Neuron (in vitro differentiated cells): ENCODE results near the gene TBXA2R.
"Not testable (repeated sequence)": the region's sequence is repeated elsewhere in the genome, so short reads cannot be mapped to it uniquely, and the experiment has no call there.

ENCODE experiments used
- H2AFZ ChIP-seq: one replicate; pipeline ENCODE4 v1.6.1; 2013; ENCODE audit warnings: low read depth, mild to moderate bottlenecking, inconsistent platforms, low read length, moderate library complexity
- H3K27me3 ChIP-seq: one replicate; pipeline ENCODE4 v1.6.1; 2013; ENCODE audit warnings: low read length; ENCODE audit not compliant: insufficient read depth
- H3K36me3 ChIP-seq: one replicate; pipeline ENCODE4 v1.6.1; 2013; ENCODE audit warnings: low read length; ENCODE audit not compliant: insufficient read depth
- H3K4me1 ChIP-seq: one replicate; pipeline ENCODE4 v1.6.1; 2013; ENCODE audit warnings: low read length; ENCODE audit not compliant: insufficient read depth
- H3K4me3 ChIP-seq: 2 replicates; pipeline ENCODE4 v1.5.1; 2013; ENCODE audit warnings: mild to moderate bottlenecking, low read length, moderate library complexity
- H3K9me3 ChIP-seq: one replicate; pipeline ENCODE4 v1.6.1; 2013; ENCODE audit warnings: low read length

TBXA2R gene

DNA sequence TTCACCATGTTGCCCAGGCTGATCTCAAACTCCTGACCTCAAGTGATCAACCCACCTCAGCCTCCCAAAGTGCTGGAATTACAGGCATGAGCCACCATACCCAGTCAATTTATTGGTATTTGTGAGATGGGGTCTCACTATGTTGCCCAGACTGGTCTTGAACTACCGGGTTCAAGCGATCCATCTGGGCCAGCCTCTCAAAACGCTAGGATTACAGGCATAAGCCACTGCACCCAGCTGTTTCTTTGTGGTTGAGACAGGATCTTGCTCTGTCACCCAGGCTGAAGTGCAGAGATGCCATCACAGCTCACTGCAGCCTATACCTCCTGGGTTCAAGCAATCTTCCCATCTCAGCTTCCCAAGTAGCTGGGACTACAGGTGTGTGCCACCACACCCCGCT lies 24.9 kb downstream of the TBXA2R start:
- H3K4me3 ChIP-seq, H3K36me3 ChIP-seq, H3K4me1 ChIP-seq, H3K9me3 ChIP-seq, H2AFZ ChIP-seq: not testable (repeated sequence)
- peaks cover 20% of the 10 kb centered on the region for H3K27me3 ChIP-seq

GRCh38 chr19:3580156-3580934 lies 26.3 kb downstream of the TBXA2R start:
- no peak overlapping the region for H3K4me3 ChIP-seq
- H3K27me3 ChIP-seq = peaks cover 13% of the 10 kb centered on the region
- H3K4me1 ChIP-seq = peaks cover 4% of the 10 kb centered on the region
- H3K9me3 ChIP-seq = no peaks in the 10 kb centered on the region
- no peak overlapping the region for H2AFZ ChIP-seq
- peaks cover 13% of the 10 kb centered on the region for H3K36me3 ChIP-seq

GRCh38 chr19:3578390-3578789 lies 28.3 kb downstream of the TBXA2R start:
- Histone ChIP-seq H3K4me1 (peaks cover 4% of the 10 kb centered on the region), H3K27me3 (peaks cover 3% of the 10 kb centered on the region), H3K4me3 (no peak overlapping the region), H3K36me3 (peaks cover 20% of the 10 kb centered on the region), H2AFZ (no peak overlapping the region), H3K9me3 (no peaks in the 10 kb centered on the region)

DNA sequence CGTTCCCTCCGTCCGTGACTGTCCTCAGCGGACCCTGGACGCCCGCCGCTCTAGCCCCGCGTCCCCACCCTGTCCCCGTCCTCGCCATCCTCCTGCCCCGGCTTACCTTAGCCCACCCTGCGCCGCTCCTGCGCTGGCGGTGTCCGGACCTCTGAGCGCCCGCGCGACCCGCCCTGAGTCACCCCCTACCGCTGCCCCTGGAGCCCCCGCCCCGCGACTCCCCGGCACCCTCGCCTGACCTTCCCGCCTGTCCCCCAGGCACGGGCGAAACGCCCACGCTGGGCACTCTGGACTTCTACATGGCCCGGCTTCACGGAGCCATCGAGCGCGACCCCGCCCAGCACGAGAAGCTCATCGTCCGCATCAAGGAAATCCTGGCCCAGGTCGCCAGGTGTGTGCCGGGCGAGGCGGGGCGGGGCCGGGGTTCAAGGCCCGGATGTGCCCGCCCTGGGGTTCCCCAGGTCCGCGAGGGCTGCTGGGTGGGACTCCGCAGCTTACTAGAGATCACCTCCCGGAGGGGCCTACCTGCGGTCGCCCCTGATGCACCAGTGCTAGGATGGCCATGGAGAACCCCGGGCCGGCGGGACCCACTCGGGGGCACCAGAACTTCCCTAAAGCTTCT lies 28.8 kb downstream of the TBXA2R start:
- H2AFZ ChIP-seq = no peak overlapping the region
- no peak overlapping the region for H3K4me3 ChIP-seq
- H3K27me3 ChIP-seq = peaks cover 2% of the 10 kb centered on the region
- H3K4me1 ChIP-seq = peaks cover 4% of the 10 kb centered on the region
- H3K9me3 ChIP-seq = no peaks in the 10 kb centered on the region
- H3K36me3 ChIP-seq = peaks cover 20% of the 10 kb centered on the region

DNA sequence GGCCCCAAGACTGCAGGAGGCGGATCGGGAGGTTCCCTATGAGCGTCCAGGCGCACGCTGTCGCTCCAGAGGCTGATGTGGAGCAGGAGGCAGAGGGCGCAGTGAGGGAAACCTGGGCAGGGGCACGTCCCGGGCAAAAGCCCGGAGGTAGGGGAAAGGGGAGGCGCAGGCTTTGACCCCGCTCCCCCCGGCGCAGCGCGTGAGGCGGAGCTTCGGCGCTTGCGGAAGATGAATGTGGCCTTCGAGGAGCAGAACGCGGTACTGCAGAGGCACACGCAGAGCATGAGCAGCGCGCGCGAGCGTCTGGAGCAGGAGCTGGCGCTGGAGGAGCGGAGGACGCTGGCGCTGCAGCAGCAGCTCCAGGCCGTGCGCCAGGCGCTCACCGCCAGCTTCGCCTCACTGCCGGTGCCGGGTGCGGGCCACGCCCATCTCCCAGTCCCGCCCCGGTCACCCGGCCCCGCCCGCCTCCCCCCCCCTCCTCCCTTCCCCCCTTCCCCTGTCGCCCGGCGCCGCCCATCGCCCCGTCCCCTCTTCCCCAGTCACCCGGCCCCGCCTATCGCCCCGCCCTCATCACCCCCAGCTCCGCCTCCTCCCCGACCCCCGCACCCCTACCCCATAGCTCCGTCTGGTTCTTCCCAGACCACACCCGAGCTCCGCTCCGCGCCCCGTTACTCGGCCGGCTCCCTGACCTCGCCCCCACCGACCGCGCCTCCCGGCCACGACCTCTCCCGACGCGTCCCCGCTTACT lies 29.8 kb downstream of the TBXA2R start:
- H2AFZ ChIP-seq = no peak overlapping the region
- no peaks in the 10 kb centered on the region for H3K9me3 ChIP-seq
- peaks cover 20% of the 10 kb centered on the region for H3K36me3 ChIP-seq
- no peaks in the 10 kb centered on the region for H3K27me3 ChIP-seq
- H3K4me3 ChIP-seq = no peak overlapping the region
- H3K4me1 ChIP-seq = peaks cover 7% of the 10 kb centered on the region

DNA sequence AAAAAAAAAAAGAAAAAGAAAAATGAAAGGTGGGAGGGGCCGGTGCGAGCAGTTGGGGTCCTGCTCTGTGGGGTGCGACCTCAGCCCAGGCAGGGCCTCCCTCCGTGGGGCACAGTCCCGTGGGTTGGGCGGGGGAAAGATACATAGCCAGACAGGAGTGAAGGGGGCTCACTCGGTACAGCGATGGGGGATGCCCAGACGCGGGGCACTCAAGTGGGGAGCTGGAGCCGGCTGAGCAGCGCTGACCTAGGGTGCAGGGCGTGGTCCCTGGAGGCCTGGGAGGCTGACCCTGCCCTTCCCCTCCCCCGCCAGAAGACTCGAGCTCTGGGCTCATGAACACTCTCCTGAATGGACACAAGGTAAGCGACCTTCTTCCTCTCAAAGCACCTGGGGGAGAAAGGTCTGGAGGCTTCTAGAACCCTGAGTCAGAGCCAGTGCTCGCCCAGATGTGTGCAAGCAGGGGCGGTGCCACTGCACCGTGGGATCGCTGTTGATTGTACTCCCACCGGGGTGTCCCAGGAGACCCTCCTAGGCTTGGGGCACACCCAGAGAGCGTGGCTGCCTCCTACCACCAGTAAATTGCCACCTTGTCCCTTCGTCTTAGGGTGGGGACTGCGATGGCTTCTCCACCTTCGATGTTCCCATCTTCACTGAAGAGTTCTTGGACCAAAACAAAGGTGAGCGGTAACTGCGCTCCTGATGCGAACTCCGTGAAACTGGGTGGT lies 30.6 kb downstream of the TBXA2R start:
- H3K27me3 ChIP-seq = no peaks in the 10 kb centered on the region
- H3K4me3 ChIP-seq = no peak overlapping the region
- H2AFZ ChIP-seq = no peak overlapping the region
- peaks cover 7% of the 10 kb centered on the region for H3K4me1 ChIP-seq
- H3K9me3 ChIP-seq = no peaks in the 10 kb centered on the region
- peaks cover 20% of the 10 kb centered on the region for H3K36me3 ChIP-seq

GRCh38 chr19:3575260-3575741 lies 31.4 kb downstream of the TBXA2R start:
- Histone ChIP-seq H3K4me3 (no peak overlapping the region), H3K4me1 (peaks cover 7% of the 10 kb centered on the region), H3K9me3 (no peaks in the 10 kb centered on the region), H3K36me3 (peaks cover 20% of the 10 kb centered on the region), H3K27me3 (no peaks in the 10 kb centered on the region), H2AFZ (no peak overlapping the region)

- no peak overlapping the region for H2AFZ ChIP-seq
- H3K36me3 ChIP-seq = peaks cover 20% of the 10 kb centered on the region
- peaks cover 4% of the 10 kb centered on the region for H3K4me1 ChIP-seq
- peak overlapping the region; percentile 98 for H3K4me3 ChIP-seq
- no peaks in the 10 kb centered on the region for H3K9me3 ChIP-seq
- no peaks in the 10 kb centered on the region for H3K27me3 ChIP-seq
Observed at GRCh38 chr19:3573858-3574637, 32.6 kb downstream of the TBXA2R start.

- Histone ChIP-seq H3K27me3 (no peaks in the 10 kb centered on the region), H3K4me1 (peaks cover 4% of the 10 kb centered on the region), H3K9me3 (no peaks in the 10 kb centered on the region), H2AFZ (peak overlapping the region; percentile 69), H3K36me3 (peaks cover 20% of the 10 kb centered on the region), H3K4me3 (peak overlapping the region; percentile 98)
Observed at GRCh38 chr19:3573162-3573857, 33.4 kb downstream of the TBXA2R start.

DNA sequence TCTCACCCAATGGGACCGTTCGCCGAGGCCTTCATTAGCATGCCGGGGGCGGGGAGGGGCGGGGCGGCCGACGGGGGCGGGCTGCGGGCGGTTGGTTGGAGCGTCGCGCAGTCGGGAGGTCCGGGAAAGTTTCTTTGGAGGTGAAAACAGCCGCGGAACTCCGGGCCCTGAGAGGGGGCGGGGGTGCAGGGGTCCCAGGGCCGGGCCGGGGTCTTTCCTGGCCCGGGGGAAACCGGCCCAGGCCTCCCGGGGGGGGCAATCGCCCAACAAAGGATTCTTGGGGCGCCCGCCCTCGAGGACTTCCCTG lies 33.9 kb downstream of the TBXA2R start, which contains the start of gene HMG20B:
Gene HMG20B, plus strand, starts transcription at position 90 of the 307 bp plus-strand sequence. CDS start 366 bp downstream, outside the sequence.
- Histone ChIP-seq H3K4me1 (peaks cover 4% of the 10 kb centered on the region), H3K36me3 (peaks cover 20% of the 10 kb centered on the region), H3K4me3 (peak within 1 kb of the TSS; percentile 98), H2AFZ (peak within 1 kb of the TSS; percentile 69), H3K9me3 (no peaks in the 10 kb centered on the region), H3K27me3 (no peaks in the 10 kb centered on the region)

- Histone ChIP-seq H2AFZ (peak overlapping the region; percentile 68), H3K27me3 (no peaks in the 10 kb centered on the region), H3K36me3 (peaks cover 20% of the 10 kb centered on the region), H3K4me3 (peak overlapping the region; percentile 55), H3K4me1 (peaks cover 4% of the 10 kb centered on the region), H3K9me3 (no peaks in the 10 kb centered on the region)
Observed at GRCh38 chr19:3572132-3572854, 34.4 kb downstream of the TBXA2R start.
